HEK293T (cell line): ENCODE results near the gene NDUFS8.

ENCODE experiments used
- CTCF ChIA-PET: fragments of 350-600 bp; formaldehyde crosslinking; extraction: SDS; loops from one replicate; lab custom pipeline; 2021; ENCODE audit warnings: antibody characterized with exemption, inconsistent platforms; lab: Yijun Ruan, JAX
- POLR2A ChIA-PET: fragments of 350-600 bp; formaldehyde crosslinking; extraction: SDS; loops from one replicate; lab custom pipeline; 2020; ENCODE audit warnings: antibody characterized with exemption, inconsistent platforms; lab: Yijun Ruan, JAX
- DNase-seq: peaks from one replicate; pipeline ENCODE4 v3.0.0; 2012; ENCODE audit warnings: mixed read lengths; ENCODE audit errors: extremely low spot score
- ARNT ChIP-seq: fragments of 450-650 bp; IDR thresholded peaks from 2 replicates; pipeline ENCODE4 v1.6.1; 2017; ENCODE audit warnings: mild to moderate bottlenecking
- BHLHE40 ChIP-seq: fragments of 450-650 bp; IDR thresholded peaks from 2 replicates; pipeline ENCODE4 v1.6.1; 2016; ENCODE audit warnings: mild to moderate bottlenecking, moderate library complexity, borderline replicate concordance
- CTBP1 ChIP-seq: fragments of 450-650 bp; IDR thresholded peaks from 2 replicates; pipeline ENCODE4 v1.6.1; 2016; ENCODE audit warnings: borderline replicate concordance
- ELF4 ChIP-seq: fragments of 450-650 bp; IDR thresholded peaks from 2 replicates; pipeline ENCODE4 v1.6.1; 2017; ENCODE audit warnings: antibody characterized with exemption
- FOXA1 ChIP-seq: fragments of 450-650 bp; IDR thresholded peaks from 2 replicates; pipeline ENCODE4 v1.6.1; 2016; ENCODE audit warnings: mild to moderate bottlenecking
- FOXK2 ChIP-seq: fragments of 450-650 bp; IDR thresholded peaks from 2 replicates; pipeline ENCODE4 v1.6.1; 2016; ENCODE audit warnings: mild to moderate bottlenecking
- FOXM1 ChIP-seq: fragments of 450-650 bp; IDR thresholded peaks from 2 replicates; pipeline ENCODE4 v1.6.1; 2017; ENCODE audit warnings: mild to moderate bottlenecking, borderline replicate concordance
- HDGF ChIP-seq: fragments of 450-650 bp; IDR thresholded peaks from 2 replicates; pipeline ENCODE4 v1.6.1; 2017; ENCODE audit warnings: antibody characterized with exemption, borderline replicate concordance
- L3MBTL2 ChIP-seq: fragments of 450-650 bp; conservative IDR thresholded peaks from 2 replicates; pipeline ENCODE4 v1.6.1; 2016; ENCODE audit warnings: mild to moderate bottlenecking
- LEF1 ChIP-seq: fragments of 450-650 bp; IDR thresholded peaks from 2 replicates; pipeline ENCODE4 v1.6.1; 2017; ENCODE audit warnings: mild to moderate bottlenecking, borderline replicate concordance
- NFRKB ChIP-seq: fragments of 450-650 bp; IDR thresholded peaks from 2 replicates; pipeline ENCODE4 v1.6.1; 2016; ENCODE audit warnings: mild to moderate bottlenecking, moderate library complexity
- SP1 ChIP-seq: fragments of 450-650 bp; IDR thresholded peaks from 2 replicates; pipeline ENCODE4 v1.6.1; 2017
- SUZ12 ChIP-seq: fragments of 450-650 bp; IDR thresholded peaks from 2 replicates; pipeline ENCODE4 v1.6.1; 2016; ENCODE audit warnings: mild to moderate bottlenecking
- TARDBP ChIP-seq: fragments of 450-650 bp; IDR thresholded peaks from 2 replicates; pipeline ENCODE4 v1.6.1; 2016
- ZNF384 ChIP-seq: fragments of 450-650 bp; IDR thresholded peaks from 2 replicates; pipeline ENCODE4 v1.6.1; 2016
- TF ChIP-seq, protein P1 (sequence below): fragments of 450-650 bp; IDR thresholded peaks from 2 replicates; pipeline ENCODE4 v1.6.1; 2016

Gene NDUFS8

GRCh38 chr11:68039526-68040086, 9.1 kb downstream of the NDUFS8 start:
- POLR2A ChIA-PET: interaction anchor here (5.9 kb wide), 1 partner anchor 8 kb away, joined by 43 read pairs; the partner anchor contains the start of gene NDUFS8
- TF ChIP-seq, protein P1, sequence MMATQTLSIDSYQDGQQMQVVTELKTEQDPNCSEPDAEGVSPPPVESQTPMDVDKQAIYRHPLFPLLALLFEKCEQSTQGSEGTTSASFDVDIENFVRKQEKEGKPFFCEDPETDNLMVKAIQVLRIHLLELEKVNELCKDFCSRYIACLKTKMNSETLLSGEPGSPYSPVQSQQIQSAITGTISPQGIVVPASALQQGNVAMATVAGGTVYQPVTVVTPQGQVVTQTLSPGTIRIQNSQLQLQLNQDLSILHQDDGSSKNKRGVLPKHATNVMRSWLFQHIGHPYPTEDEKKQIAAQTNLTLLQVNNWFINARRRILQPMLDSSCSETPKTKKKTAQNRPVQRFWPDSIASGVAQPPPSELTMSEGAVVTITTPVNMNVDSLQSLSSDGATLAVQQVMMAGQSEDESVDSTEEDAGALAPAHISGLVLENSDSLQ: no peak
- TF ChIP-seq ARNT: no peak
- TF ChIP-seq ELF4: no peak
- no peak for TF ChIP-seq SUZ12
- no peak for TF ChIP-seq L3MBTL2
- TF ChIP-seq SP1: no peak
- CTCF ChIA-PET: interaction anchor here (0.6 kb wide), 1 partner anchor 77 kb away, joined by 3 read pairs; no protein-coding TSS in a partner anchor
- no peak for DNase-seq

DNA sequence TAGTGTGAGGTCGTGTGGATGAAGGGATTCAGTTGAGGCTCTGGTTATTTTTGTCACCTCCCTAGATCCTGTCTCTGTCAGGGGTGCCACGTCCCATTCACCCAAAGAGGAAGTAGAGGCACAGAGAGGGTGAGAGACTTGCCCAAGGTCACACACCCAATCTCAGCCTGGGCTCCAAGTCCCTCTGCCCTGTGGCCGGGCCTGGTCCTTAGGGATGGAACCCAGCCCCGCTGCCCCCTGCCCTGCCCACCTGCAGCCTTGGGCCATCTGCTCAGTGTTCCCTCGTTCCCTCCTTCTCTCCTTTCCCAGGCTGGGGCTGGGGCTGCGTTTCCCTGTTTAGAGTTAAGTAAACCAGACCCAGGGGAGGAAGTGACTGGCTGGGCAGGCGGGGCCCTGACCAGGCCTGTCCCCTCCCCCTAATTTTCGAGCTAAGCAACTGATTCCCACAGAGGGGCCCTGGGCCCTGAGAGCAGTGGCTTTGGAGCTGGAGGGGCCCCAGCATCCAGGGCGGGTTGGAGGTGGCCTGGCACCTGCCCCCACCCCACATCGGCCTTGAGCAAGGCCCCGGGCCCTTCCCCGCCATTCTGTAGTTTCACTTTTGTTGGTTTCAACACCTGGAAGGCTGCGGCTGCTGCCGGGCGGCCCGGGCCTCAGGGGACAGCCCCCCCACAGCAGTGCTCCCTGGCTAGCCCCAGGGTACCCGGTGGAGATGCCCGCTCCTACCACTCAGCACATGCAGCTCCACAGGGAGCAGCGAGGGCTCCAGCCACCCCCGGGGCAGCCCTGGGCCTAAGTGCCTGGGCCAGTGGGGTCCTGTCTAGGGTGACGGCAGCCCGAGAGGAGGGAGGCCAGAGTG, 9.8 kb downstream of the NDUFS8 start:
- CTCF ChIA-PET: interaction anchor here (0.6 kb wide), 1 partner anchor 77 kb away, joined by 3 read pairs; no protein-coding TSS in a partner anchor
- DNase-seq: no peak

GRCh38 chr11:68040957-68041591, 10.6 kb downstream of the NDUFS8 start:
- POLR2A ChIA-PET: interaction anchor here (5.9 kb wide), 1 partner anchor 10 kb away, joined by 43 read pairs; the partner anchor contains the start of gene NDUFS8
- CTCF ChIA-PET: no interaction called here
- no peak for DNase-seq
- TF ChIP-seq FOXK2 (no peak), SP1 (no peak), BHLHE40 (no peak), LEF1 (no peak), TARDBP (no peak)
- TF ChIP-seq, protein P1: no peak

More for the DNA sequence above, 9.8 kb downstream of the NDUFS8 start:
- no peak for TF ChIP-seq ELF4
- no peak for TF ChIP-seq NFRKB
- no peak for TF ChIP-seq BHLHE40
- TF ChIP-seq HDGF: no peak
- TF ChIP-seq FOXM1: no peak
- no peak for TF ChIP-seq L3MBTL2
- TF ChIP-seq SP1: no peak
- TF ChIP-seq CTBP1: no peak
- TF ChIP-seq, protein P1: no peak
- TF ChIP-seq ZNF384: no peak
- TF ChIP-seq TARDBP: no peak
- no peak for TF ChIP-seq FOXK2
- no peak for TF ChIP-seq FOXA1
- TF ChIP-seq ARNT: no peak
- no peak for TF ChIP-seq SUZ12
- TF ChIP-seq LEF1: no peak
- POLR2A ChIA-PET: interaction anchor here (5.9 kb wide), 1 partner anchor 9 kb away, joined by 43 read pairs; the partner anchor contains the start of gene NDUFS8

DNA sequence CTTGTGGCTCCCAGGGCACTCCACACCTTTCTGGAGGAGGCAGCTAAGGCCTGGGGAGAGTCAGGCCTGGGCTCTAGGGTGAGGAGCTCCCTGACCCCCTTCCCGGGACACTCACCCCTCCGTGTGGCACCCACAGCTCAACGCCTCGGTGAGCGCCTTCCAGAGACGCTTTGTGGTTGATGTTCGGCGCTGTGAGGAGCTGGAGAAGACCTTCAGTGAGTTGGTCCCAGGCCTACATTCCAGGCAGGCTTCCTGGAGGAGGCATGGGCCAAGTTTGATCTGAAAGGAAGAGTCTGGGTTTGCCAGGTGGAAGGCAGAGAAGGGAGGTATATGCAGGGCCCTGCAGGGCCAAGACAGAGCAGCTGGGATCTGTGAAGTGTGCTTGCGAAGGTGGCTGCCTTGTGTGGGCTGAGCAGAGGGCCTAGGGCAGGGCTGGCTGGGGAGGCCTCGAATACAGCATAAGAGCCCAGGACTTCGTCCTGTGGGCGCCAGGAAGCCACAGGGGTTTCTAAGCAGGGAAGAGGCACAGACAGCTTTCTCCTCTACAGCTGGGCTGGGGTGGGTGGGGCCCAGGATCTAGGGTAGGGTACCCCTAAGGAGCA, 11.2 kb downstream of the NDUFS8 start:
- TF ChIP-seq ZNF384 (no peak), SUZ12 (no peak), LEF1 (no peak), CTBP1 (no peak), NFRKB (no peak), ELF4 (no peak), HDGF (no peak), ARNT (no peak), TARDBP (no peak), FOXK2 (no peak), BHLHE40 (no peak)
- DNase-seq: no peak
- ChIA-PET CTCF (no interaction called here), POLR2A (interaction anchor here (5.9 kb wide), 1 partner anchor 11 kb away, joined by 43 read pairs; the partner anchor contains the start of gene NDUFS8)

DNA sequence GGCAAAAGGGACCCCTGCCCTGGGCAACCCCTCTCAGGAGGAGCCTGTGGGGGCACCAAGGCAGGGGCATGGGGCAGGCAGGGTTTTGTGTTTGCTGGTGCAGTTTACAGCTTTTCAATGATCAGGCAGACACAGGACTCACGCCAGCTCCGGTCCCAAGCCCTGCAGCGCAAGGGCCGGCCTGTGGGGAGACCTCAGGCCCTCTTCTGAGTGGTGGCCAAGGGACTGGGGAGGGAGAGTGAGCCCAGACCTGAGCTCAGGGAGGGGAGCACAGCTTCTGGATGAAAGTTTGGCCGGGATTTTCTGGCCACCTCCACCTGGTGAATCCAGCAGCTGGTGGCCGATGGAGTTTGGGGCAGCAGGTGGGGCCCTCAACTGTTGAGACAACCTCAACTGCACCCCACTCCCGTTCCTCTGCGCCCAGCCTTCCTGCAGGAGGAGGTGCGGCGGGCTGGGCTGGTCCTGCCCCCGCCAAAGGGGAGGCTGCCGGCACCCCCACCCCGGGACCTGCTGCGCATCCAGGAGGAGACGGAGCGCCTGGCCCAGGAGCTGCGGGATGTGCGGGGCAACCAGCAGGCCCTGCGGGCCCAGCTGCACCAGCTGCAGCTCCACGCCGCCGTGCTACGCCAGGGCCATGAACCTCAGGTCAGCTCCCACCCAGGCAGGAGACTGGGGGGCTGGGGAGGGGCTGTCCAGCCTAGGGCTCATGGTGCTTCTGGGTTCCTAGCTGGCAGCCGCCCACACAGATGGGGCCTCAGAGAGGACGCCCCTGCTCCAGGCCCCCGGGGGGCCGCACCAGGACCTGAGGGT, 11.9 kb downstream of the NDUFS8 start:
- ChIA-PET CTCF (no interaction called here), POLR2A (interaction anchor here (1.2 to 5.9 kb wide), 2 partner anchors 10 to 11 kb away, joined by 5 to 43 read pairs; partner anchors contain the start of gene NDUFS8)
- TF ChIP-seq FOXK2 (no peak), FOXA1 (no peak), L3MBTL2 (no peak), ARNT (no peak), ZNF384 (no peak), TARDBP (no peak), BHLHE40 (no peak), FOXM1 (no peak), LEF1 (no peak), NFRKB (no peak), CTBP1 (no peak), HDGF (no peak), SP1 (no peak), ELF4 (no peak)
- TF ChIP-seq, protein P1: no peak
- DNase-seq: no peak
